Psoas muscle (tissue), 8 donors: ENCODE results near the gene SF3A2. TPM values are rescaled to one million over a fixed set of nuclear protein-coding genes. Genes with fewer than 3 reads are reported as not detected.

Experiments
- ATAC-seq, 4 donors: fragments of 200-7000 bp; cut with Tn5 transposase; one replicate each; pipeline ENCODE4 v1.9.1; 2020; ENCODE audit warnings: moderate library complexity in 3 of 4, mild to moderate bottlenecking in 2 of 4
- DNase-seq, 2 donors: peaks; one replicate each; pipeline ENCODE4 v3.0.0-alpha.2; 2020
- H3K27ac ChIP-seq: fragments of 200-600 bp; one replicate; pipeline ENCODE4 v1.8.0; 2022
- H3K27me3 ChIP-seq, 3 donors: fragments of 200-600 bp in 1 of 3; one replicate each; pipeline versions ENCODE4 v1.6.1 to v1.8.0; 2013 to 2022; ENCODE audit warnings: low read length in 2 of 3, mild to moderate bottlenecking in 2 of 3, moderate library complexity in 1 of 3; ENCODE audit not compliant: insufficient read depth in 3 of 3
- H3K36me3 ChIP-seq, 2 donors: fragments of 200-600 bp in 1 of 2; one replicate each; pipeline versions ENCODE4 v1.6.1 to v1.8.0; 2013 to 2022; ENCODE audit warnings: low read depth in 1 of 2, mild to moderate bottlenecking in 1 of 2, moderate library complexity in 1 of 2; ENCODE audit not compliant: insufficient read depth in 1 of 2
- H3K4me1 ChIP-seq: fragments of 200-600 bp; one replicate; pipeline ENCODE4 v1.8.0; 2022
- H3K4me3 ChIP-seq: fragments of 200-600 bp; one replicate; pipeline ENCODE4 v1.8.0; 2022; ENCODE audit warnings: mild to moderate bottlenecking
- H3K9me3 ChIP-seq: fragments of 200-600 bp; one replicate; pipeline ENCODE4 v1.8.0; 2022
- WGBS, 3 donors: extraction: QIAGEN DNeasy Blood & Tissue Kit; methylation state at CpG; one replicate each; pipeline versions ENCODE4 v1.1.6 to v1.1.7; 2013; 5-methylcytosine and 5-hydroxymethylcytosine counted together
- intact Hi-C, 2 donors: fragments of 100-400 bp; cut with DNase I; formaldehyde crosslinking; loops; one replicate each; pipeline versions ENCODE4 v1.11.0 to v1.14.2; 2022
- polyA plus RNA-seq, 3 donors: library from polyadenylated mRNA; stranded (reverse); fragments of 200-250 nt; gene quantifications; one replicate each; pipeline ENCODE4 v1.2.3, GENCODE V29; 2013
- total RNA-seq, 4 donors: library from RNA; stranded (reverse); fragmentation: NEBNext Ultra II Directional in 2 of 4; extraction: Animal tissue kit (Norgen Biotek cat#: 25700) in 2 of 4; gene quantifications; one replicate each; pipeline versions ENCODE4 v1.2.1 to v1.2.4, GENCODE V29; 2021 to 2023
- TF ChIP-seq, protein P1 (sequence below): fragments of 200-600 bp; IDR thresholded peaks from one replicate; pipeline ENCODE4 v1.8.0; 2022; ENCODE audit warnings: antibody characterized with exemption
- donor health status: healthy with polysubstance abuse.
- donor health status: DM: no; HTN: no; CAD: no; lungs with moderate emphysema.
- donor health status: Bipolar disorder and iron deficiency.
- donor health status: healthy.
- donor health status: DM: yes; HTN: yes; CAD: no.
- donor health status: DM: no; HTN: no; CAD: no.
- donor health status: DM: no; HTN: no; CAD: no.
- donor health status: DM: yes; HTN: yes; CAD: no.

SF3A2 gene
- total and polyA plus RNA-seq, 7 donors, result 25.9 to 46.8 (median 33.6) TPM

DNA sequence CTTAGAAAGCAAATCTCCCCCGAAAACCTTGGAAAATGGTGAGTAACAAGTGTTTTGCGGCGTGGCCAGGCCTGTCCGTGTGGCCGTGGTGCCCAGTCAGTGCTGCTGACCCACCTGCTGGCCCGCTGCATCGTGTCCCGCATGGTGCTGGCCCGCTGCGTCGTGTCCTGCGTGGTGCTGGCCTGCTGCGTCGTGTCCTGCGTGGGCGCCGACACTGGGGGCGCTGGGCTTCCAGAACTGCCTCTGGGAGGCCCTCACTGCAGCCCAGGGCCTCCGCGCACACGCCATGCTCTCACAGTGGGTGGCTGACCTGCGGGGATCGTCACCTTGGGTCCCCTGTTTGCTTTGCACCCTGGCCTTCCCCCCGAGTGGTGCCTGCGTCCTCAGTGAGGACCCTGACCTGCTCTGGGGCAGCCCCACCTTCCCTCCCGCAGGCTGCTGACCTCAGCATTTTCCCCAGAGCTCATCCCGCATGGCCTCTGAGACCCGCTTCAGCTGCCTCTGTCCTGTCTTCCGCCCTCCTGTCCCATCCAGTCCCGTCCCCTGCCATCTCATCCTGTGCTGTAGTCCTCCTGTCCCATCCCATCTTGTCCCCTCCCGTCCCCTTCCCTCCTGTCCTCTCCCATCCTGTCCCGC lies 11.1 kb upstream of the SF3A2 start:
- DNase-seq (no peak), ATAC-seq (no peak)
- 95 to 96% (median 96%) methylated on average over 26 to 32 of the region's 32 CpGs for WGBS, 3 donors
- Histone ChIP-seq H3K27me3 (no peaks in the 10 kb centered on the region), H3K27ac (no peak overlapping the region), H3K4me1 (peaks cover 7% of the 10 kb centered on the region), H3K36me3 (peaks cover 13 to 89% of the 10 kb centered on the region in 2 donors), H3K4me3 (no peak overlapping the region), H3K9me3 (no peaks in the 10 kb centered on the region)
- TF ChIP-seq, protein P1, sequence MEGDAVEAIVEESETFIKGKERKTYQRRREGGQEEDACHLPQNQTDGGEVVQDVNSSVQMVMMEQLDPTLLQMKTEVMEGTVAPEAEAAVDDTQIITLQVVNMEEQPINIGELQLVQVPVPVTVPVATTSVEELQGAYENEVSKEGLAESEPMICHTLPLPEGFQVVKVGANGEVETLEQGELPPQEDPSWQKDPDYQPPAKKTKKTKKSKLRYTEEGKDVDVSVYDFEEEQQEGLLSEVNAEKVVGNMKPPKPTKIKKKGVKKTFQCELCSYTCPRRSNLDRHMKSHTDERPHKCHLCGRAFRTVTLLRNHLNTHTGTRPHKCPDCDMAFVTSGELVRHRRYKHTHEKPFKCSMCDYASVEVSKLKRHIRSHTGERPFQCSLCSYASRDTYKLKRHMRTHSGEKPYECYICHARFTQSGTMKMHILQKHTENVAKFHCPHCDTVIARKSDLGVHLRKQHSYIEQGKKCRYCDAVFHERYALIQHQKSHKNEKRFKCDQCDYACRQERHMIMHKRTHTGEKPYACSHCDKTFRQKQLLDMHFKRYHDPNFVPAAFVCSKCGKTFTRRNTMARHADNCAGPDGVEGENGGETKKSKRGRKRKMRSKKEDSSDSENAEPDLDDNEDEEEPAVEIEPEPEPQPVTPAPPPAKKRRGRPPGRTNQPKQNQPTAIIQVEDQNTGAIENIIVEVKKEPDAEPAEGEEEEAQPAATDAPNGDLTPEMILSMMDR, result no peak
- intact Hi-C loops, result loop anchor here in 1 of 2 donors (5.0 kb wide), 1 partner anchor 33 kb away; no protein-coding TSS in a partner anchor

DNA sequence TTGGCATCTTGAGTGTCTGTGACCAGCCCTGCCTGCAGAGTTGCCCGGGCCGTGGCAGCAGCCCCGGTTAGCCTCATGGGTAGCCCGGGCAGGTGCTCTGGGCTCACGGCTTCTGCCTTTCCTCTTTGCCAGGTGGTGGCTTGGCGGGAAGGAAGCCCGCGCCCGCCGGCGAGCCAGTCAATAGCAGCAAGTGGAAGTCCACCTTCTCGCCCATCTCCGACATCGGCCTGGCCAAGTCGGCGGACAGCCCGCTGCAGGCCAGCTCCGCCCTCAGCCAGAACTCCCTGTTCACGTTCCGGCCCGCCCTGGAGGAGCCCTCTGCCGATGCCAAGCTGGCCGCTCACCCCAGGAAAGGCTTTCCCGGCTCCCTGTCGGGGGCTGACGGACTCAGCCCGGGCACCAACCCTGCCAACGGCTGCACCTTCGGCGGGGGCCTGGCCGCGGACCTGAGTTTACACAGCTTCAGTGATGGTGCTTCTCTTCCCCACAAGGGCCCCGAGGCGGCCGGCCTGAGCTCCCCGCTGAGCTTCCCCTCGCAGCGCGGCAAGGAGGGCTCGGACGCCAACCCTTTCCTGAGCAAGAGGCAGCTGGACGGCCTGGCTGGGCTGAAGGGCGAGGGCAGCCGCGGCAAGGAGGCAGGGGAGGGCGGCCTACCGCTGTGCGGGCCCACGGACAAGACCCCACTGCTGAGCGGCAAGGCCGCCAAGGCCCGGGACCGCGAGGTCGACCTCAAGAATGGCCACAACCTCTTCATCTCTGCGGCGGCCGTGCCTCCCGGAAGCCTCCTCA lies 10.4 kb upstream of the SF3A2 start:
- no peak for DNase-seq
- H3K27me3 ChIP-seq, result no peaks in the 10 kb centered on the region
- no peak overlapping the region for H3K27ac ChIP-seq
- intact Hi-C loops, result loop anchor here in 1 of 2 donors (5.0 kb wide), 1 partner anchor 34 kb away; no protein-coding TSS in a partner anchor
- peaks cover 14% of the 10 kb centered on the region for H3K4me1 ChIP-seq
- TF ChIP-seq, protein P1, result no peak
- no peaks in the 10 kb centered on the region for H3K9me3 ChIP-seq
- WGBS, 3 donors, result 91 to 94% (median 92%) methylated on average over 50 to 59 of the region's 59 CpGs
- ATAC-seq, result no peak
- no peak overlapping the region for H3K4me3 ChIP-seq
- H3K36me3 ChIP-seq, result peaks cover 13 to 82% of the 10 kb centered on the region in 2 donors

DNA sequence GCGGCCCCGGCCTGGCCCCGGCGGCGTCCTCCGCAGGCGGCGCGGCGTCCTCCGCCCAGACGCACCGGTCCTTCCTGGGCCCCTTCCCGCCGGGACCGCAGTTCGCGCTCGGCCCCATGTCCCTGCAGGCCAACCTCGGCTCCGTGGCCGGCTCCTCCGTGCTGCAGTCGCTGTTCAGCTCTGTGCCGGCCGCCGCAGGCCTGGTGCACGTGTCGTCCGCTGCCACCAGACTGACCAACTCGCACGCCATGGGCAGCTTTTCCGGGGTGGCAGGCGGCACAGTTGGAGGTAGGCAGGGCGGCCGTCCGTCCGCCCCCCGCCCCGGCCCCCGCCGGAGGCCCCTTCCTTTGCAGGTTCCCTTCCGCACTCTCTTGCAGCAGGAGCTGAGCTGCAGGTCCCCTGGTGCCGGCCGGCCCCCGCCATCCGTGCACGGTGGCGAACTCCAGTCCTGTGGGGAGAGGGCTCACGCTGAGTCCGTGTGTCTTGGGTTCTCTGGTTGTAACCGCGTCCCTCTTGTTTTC lies 9.7 kb upstream of the SF3A2 start:
- Histone ChIP-seq H3K9me3 (no peaks in the 10 kb centered on the region), H3K36me3 (peaks cover 13 to 81% of the 10 kb centered on the region in 2 donors), H3K4me1 (peaks cover 18% of the 10 kb centered on the region), H3K4me3 (no peak overlapping the region), H3K27ac (no peak overlapping the region), H3K27me3 (no peaks in the 10 kb centered on the region)
- WGBS, 3 donors, result 95 to 97% (median 95%) methylated on average over 32 to 53 of the region's 53 CpGs
- intact Hi-C loops, result loop anchor here in 1 of 2 donors (5.0 kb wide), 1 partner anchor 35 kb away; no protein-coding TSS in a partner anchor
- no peak for DNase-seq
- TF ChIP-seq, protein P1, result no peak
- no peak for ATAC-seq

DNA sequence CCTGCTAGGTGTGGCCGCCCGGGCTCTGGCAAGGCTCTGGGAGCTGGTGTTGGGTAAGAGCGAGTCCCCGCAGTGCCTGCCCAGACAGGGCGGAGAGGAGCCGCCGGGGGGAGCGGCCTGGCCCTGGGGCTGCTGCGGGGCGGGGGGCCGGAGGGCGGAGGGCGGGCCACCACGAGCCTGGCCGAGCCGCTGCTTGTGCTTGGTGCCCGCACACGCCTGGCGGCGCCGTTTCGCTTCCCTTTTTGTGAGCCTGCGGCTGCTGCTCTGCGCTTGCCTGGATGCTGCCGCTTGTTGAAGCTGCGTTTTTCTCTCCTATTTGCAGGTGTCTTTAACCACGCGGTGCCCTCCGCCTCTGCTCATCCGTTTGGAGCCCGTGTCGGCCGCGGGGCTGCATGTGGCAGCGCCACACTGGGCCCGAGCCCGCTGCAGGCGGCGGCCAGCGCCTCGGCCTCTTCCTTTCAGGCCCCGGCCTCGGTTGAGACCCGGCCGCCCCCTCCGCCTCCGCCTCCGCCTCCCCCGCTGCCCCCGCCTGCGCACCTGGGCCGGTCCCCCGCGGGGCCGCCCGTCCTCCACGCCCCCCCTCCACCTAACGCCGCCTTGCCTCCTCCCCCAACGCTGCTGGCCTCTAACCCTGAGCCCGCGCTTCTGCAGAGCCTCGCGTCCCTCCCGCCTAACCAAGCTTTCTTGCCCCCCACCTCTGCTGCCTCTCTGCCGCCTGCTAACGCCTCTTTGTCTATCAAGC lies 9.0 kb upstream of the SF3A2 start:
- TF ChIP-seq, protein P1, result no peak
- Histone ChIP-seq H3K4me3 (no peak overlapping the region), H3K36me3 (peaks cover 13 to 78% of the 10 kb centered on the region in 2 donors), H3K4me1 (peaks cover 18% of the 10 kb centered on the region), H3K27ac (no peak overlapping the region), H3K9me3 (no peaks in the 10 kb centered on the region), H3K27me3 (no peaks in the 10 kb centered on the region)
- intact Hi-C loops, result loop anchor here in 1 of 2 donors (5.0 kb wide), 1 partner anchor 35 kb away; no protein-coding TSS in a partner anchor
- no peak for ATAC-seq
- no peak for DNase-seq
- WGBS, 3 donors, result 92 to 96% (median 93%) methylated on average over 54 to 67 of the region's 67 CpGs
